NCI-H2029 (cell line): ENCODE measurements around the gene CDC42BPG.

Experiments used
- DNase-seq: peaks from one replicate; lab custom pipeline; 2025; lab: John Stamatoyannopoulos, UW

CDC42BPG gene

DNA sequence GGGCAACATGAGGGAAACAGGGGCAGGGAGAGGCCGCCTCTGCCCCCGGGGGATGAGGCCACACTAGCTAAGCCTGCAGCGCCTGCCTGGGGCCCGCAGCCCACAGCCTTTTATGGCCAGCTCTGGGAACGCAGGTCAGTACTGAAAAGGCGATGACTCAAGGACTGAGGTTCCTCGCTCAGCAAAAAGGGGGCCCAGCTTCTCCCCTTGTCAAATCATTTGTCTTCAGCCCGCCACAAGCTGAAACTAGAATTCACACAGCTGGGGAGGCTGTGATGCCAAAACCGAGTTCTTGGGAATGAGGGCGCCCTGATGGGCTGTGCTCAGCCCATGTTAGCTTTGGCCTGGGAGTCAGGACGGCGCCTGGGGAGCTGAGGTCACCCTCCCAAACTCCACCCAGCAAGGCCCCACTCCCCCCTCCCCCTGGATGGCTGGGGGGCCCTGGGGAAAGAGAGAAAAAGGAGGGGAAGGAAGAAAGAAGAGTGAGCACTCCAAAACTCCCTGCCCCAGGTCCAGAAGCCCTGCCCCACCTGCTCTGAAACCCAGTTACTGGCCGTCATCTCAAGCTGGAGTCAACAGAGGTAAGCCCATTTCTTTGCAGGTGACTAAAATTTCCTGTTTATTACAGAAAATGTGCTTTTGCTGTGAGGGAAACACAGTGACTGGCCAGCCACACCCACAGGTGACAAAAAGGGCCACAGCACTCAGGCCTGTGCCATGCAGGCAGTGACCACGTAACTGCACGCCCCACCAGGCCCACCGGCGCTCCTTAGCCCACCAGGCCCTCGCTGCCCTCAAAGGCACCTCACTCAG is 20.2 kb upstream of the CDC42BPG start:
- DNase-seq, result no peak

- DNase-seq, result no peak
These were observed 19.7 kb upstream of the CDC42BPG start for GRCh38 chr11:64864135-64864472.

DNA sequence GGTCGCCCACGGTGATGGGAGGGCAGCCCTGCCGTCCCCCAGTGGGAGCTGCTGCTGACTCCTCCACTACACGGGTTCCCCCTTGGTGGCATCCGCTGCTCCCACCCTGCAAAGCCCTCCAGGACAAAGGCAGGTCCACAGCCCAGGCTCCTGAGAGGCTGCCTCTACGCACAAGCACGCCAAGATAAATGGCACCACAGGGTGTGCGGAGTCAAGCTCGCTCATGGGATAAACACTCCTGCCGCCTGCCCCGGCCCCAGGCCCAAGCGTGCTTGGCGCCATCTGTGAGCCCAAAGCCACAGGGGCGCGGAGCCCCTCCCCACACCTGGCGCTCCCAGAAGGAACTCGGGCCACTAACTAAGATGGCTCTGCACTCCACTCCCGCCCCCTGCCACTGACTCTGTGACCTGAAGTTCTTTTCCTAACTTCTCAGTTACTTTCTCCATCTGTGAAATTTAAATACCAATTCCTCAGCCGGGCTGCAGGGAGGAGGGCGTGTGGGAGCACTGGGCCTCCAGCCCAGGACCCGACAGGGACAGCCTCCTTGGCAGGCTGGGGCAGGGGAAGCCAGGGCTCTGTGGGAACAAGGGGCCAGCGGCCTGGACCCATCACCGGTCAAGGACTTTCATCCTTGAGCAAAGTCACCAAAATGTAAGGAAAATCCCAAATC is 19.1 kb upstream of the CDC42BPG start:
- no peak for DNase-seq

GRCh38 chr11:64862987-64863390 is 18.5 kb upstream of the CDC42BPG start:
- no peak for DNase-seq

DNA sequence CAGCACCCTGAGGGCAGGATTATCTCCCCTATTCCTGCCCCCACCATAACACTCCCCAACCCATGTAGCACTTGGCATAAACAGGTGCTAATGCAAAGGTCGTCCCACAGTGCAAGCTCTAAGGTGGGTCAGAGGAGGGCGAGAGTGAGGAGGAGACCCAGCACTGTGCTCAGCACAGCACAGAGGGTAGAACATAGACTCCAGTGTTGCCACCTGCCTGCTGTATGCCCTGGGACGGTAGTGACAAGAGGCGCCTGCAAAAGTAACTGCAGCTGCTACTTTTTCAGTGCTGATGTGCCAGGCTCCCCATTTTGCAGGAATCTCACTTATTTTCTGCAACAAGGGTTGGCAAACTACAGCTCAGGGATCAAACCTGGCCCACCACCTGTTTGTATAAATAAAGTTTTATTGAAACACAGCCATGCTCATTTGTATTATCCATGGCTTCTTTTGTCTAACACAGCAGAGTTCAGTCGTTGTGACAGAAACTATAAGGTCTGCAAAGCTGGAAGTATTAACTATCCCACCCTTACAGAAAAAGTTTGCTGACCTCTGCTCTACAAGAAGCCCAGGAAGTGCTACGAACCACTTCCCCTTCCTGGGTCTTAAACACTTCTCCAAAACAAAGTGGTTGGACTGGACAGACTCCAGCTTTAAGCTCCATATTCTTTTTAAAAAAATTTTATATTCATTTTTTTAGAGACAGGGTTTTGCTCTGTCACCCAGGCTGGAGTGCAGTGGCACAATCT is 16.9 kb upstream of the CDC42BPG start:
- DNase-seq, result no peak

GRCh38 chr11:64859542-64860414 is 15.3 kb upstream of the CDC42BPG start:
- DNase-seq, result no peak

- DNase-seq, result no peak
These were observed 14.2 kb upstream of the CDC42BPG start for GRCh38 chr11:64858467-64859263.

DNA sequence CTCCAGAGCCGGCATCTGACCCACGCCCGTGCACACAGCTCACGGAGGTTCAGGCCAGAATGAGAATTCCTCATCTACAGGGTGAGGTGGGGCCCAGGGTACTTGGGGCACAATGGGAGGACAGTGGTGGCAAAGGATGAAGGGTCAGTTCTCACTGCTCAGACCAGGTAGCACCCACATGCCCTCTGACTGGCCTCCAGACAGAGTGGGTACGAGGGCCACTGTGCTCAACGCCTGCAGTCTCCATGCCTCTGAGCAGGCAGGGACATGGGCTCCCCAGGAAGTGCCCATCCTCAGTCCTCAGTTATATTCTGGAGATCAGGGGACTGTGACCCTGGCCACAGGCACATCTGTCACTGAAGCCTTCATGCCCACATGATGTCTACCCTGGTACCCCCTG is 13.0 kb upstream of the CDC42BPG start:
- DNase-seq, result no peak

GRCh38 chr11:64856382-64857227 is 12.2 kb upstream of the CDC42BPG start:
- DNase-seq, result no peak

GRCh38 chr11:64855596-64856304 is 11.3 kb upstream of the CDC42BPG start:
- no peak for DNase-seq

DNA sequence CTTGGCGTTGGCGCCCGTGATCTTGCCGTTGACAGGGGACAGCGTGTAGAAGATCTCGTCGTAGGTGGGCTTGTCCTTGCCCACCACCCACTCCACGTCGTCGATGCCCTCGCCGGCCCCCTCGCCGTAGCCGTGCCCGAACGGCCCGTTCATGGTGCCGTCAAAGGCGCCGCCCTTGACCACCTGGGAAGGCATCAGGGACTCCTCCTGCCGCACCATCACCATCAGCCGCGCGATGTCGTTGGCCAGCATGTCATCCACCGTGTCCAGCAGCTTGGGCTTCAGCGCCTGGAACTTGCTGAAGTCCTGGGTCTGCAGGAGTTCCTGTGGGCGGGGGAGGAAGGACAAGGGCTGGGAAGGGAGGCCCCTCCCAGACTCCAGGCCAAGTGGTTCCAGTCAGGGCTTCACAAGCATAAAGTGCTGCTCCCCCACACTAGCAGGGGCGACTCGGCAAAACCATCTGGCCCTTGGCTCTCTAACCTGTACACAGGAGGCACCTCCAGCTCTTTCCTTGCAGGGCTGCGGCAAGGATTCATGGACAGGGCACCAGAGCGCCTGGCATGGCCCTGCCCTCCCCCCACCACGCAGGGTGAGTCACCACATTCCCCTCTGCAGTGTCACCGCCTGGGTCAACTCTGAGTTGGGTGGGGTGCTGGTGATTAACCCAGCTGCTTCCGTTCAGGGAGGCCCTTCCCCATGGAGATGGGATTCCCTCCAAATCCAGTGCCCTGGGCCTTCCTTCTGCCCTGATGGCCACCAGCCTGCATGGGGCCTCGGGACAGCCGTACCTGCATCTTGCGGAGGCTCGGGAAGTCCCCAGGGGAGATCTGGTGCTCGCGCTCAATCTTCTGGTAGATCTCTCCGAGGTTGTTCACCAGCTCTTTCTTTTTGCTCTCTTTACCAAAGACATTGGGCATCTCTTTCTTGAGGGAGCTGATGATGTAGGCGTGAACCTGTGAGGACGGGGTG is 10.4 kb upstream of the CDC42BPG start:
- DNase-seq, result no peak

GRCh38 chr11:64854157-64854533 is 9.7 kb upstream of the CDC42BPG start:
- DNase-seq, result no peak

DNA sequence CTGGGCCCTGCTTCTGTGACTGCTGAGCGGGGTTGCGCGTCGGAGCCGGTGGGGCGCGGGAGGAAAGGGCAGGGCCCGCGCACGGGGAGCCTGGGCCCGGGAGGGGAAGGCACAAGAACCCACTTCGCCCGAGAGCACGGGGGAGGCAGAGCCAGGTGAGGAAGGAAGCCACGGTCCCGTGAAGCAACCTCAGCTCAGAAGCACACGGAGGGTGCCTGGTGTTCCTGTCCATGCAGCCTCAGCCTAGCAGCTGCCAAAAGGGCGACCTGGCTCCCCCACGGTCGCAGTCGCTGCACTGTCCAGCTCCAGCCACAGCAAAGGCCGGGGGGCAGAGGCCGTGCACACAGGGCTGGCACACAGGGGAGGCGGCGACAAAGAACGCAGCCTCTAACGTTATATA is 9.3 kb upstream of the CDC42BPG start:
- DNase-seq, result no peak

GRCh38 chr11:64852804-64853509 is 8.5 kb upstream of the CDC42BPG start:
- DNase-seq, result no peak

GRCh38 chr11:64851831-64852351 is 7.4 kb upstream of the CDC42BPG start:
- DNase-seq, result no peak

GRCh38 chr11:64850979-64851567 is 6.6 kb upstream of the CDC42BPG start:
- no peak for DNase-seq
